ENCODE results near the gene DNPH1. TPM values are rescaled to one million over a fixed set of nuclear protein-coding genes. Genes with fewer than 3 reads are reported as not detected.

The DNPH1 gene
- polyA plus RNA-seq, 2 of the 4 experiments (the other 2 are of a cell fraction) = 63.2 to 82.0 TPM

DNA sequence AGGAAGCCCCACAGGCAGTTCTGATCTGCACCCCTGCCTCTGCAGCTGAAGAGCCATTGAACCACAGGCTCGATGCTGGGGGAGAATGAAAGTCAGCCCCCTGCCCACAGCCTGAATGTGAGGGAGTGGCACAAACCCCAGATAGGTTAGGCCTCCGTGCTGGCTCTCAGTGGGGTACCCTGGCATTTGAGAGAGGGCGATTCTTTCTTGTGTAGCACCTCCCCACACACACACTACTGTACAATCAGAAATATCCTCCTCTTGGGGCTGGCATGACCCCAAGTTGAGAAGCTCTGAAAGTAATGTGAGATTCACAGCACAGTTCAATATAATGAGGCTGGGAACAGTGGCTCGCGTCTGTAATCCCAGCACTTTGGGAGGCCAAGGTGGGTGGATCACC is 31.9 kb upstream of the DNPH1 start:
- POLR2A ChIA-PET = no interaction called here
- TF ChIP-seq CBX2 (IDR thresholded peaks at IDR 0.05; ENCODE audit: borderline replicate concordance, low read depth) (no peak), HEYL (CRISPR knock-in tag; IDR thresholded peaks at IDR 0.05) (no peak), NPAS2 (CRISPR knock-in tag; IDR thresholded peaks at IDR 0.05; ENCODE audit: borderline replicate concordance) (no peak), EHF (CRISPR knock-in tag; IDR thresholded peaks at IDR 0.05) (no peak), TFCP2L1 (CRISPR knock-in tag; IDR thresholded peaks at IDR 0.05) (no peak), CBX8 (IDR thresholded peaks at IDR 0.05) (no peak)
- TF ChIP-seq, protein P1, sequence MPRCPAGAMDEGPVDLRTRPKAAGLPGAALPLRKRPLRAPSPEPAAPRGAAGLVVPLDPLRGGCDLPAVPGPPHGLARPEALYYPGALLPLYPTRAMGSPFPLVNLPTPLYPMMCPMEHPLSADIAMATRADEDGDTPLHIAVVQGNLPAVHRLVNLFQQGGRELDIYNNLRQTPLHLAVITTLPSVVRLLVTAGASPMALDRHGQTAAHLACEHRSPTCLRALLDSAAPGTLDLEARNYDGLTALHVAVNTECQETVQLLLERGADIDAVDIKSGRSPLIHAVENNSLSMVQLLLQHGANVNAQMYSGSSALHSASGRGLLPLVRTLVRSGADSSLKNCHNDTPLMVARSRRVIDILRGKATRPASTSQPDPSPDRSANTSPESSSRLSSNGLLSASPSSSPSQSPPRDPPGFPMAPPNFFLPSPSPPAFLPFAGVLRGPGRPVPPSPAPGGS (IDR thresholded peaks at IDR 0.05) = no peak
- TF ChIP-seq, protein P2, sequence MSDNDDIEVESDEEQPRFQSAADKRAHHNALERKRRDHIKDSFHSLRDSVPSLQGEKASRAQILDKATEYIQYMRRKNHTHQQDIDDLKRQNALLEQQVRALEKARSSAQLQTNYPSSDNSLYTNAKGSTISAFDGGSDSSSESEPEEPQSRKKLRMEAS (IDR thresholded peaks at IDR 0.05) = no peak
- TF ChIP-seq, protein P3, sequence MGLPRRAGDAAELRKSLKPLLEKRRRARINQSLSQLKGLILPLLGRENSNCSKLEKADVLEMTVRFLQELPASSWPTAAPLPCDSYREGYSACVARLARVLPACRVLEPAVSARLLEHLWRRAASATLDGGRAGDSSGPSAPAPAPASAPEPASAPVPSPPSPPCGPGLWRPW (IDR thresholded peaks at IDR 0.05) = no peak
- TF ChIP-seq, protein P4, sequence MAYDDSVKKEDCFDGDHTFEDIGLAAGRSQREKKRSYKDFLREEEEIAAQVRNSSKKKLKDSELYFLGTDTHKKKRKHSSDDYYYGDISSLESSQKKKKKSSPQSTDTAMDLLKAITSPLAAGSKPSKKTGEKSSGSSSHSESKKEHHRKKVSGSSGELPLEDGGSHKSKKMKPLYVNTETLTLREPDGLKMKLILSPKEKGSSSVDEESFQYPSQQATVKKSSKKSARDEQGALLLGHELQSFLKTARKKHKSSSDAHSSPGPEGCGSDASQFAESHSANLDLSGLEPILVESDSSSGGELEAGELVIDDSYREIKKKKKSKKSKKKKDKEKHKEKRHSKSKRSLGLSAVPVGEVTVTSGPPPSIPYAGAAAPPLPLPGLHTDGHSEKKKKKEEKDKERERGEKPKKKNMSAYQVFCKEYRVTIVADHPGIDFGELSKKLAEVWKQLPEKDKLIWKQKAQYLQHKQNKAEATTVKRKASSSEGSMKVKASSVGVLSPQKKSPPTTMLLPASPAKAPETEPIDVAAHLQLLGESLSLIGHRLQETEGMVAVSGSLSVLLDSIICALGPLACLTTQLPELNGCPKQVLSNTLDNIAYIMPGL (CRISPR knock-in tag; IDR thresholded peaks at IDR 0.05; ENCODE audit: borderline replicate concordance) = no peak
- WGBS (ENCODE audit: missing lambda C conversion rate) = 45% methylated on average over 5 of the region's 5 CpGs
- H3K4me3 ChIP-seq = no peak overlapping the region
- CTCF ChIA-PET = interaction anchor here (0.5 to 3.1 kb wide), 5 partner anchors 8 to 160 kb away, joined by 3 to 18 read pairs (median 5); no protein-coding TSS in a partner anchor
- H3K27ac ChIP-seq = no peak overlapping the region
- no peaks in the 10 kb centered on the region for H3K4me1 ChIP-seq
- no peak for ATAC-seq
- no peak for FAIRE-seq
- no peaks in the 10 kb centered on the region for H3K9me3 ChIP-seq
- H3K4me2 ChIP-seq = no peak overlapping the region
- DNase-seq (ENCODE audit: low read depth in 1 of 2, low spot score in 1 of 2) = no peak

DNA sequence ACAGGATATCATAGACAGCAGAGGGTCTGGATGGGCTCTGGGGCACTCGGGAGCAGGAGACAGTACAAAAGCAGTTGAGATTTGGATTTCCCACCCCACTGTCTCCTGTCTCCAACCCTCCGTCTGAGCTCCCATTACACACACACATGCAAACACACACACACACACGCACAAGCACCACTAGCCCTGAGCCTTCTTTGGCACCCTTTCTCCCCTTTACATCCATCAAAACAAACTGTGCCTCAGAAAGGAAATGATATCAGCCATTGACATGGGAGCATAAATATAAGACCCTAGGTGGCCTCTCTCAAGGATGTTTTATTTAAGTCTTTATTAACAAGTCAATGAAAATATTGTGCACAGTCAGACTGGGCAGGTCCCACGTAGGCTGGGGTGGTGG is 31.5 kb upstream of the DNPH1 start:
- no peak for DNase-seq (ENCODE audit: low read depth in 1 of 2, low spot score in 1 of 2)
- CTCF ChIA-PET = interaction anchor here (1.5 to 3.1 kb wide), 2 partner anchors 74 to 115 kb away, joined by 3 to 18 read pairs; no protein-coding TSS in a partner anchor

More for the DNA sequence above, 31.5 kb upstream of the DNPH1 start:
- no peak for FAIRE-seq
- no peak for TF ChIP-seq GATA3 (IDR thresholded peaks at IDR 0.05; ENCODE audit: borderline replicate concordance)
- TF ChIP-seq RCOR1 (IDR thresholded peaks at IDR 0.05; ENCODE audit: low read depth, low read length) = no peak
- TF ChIP-seq, protein P5, sequence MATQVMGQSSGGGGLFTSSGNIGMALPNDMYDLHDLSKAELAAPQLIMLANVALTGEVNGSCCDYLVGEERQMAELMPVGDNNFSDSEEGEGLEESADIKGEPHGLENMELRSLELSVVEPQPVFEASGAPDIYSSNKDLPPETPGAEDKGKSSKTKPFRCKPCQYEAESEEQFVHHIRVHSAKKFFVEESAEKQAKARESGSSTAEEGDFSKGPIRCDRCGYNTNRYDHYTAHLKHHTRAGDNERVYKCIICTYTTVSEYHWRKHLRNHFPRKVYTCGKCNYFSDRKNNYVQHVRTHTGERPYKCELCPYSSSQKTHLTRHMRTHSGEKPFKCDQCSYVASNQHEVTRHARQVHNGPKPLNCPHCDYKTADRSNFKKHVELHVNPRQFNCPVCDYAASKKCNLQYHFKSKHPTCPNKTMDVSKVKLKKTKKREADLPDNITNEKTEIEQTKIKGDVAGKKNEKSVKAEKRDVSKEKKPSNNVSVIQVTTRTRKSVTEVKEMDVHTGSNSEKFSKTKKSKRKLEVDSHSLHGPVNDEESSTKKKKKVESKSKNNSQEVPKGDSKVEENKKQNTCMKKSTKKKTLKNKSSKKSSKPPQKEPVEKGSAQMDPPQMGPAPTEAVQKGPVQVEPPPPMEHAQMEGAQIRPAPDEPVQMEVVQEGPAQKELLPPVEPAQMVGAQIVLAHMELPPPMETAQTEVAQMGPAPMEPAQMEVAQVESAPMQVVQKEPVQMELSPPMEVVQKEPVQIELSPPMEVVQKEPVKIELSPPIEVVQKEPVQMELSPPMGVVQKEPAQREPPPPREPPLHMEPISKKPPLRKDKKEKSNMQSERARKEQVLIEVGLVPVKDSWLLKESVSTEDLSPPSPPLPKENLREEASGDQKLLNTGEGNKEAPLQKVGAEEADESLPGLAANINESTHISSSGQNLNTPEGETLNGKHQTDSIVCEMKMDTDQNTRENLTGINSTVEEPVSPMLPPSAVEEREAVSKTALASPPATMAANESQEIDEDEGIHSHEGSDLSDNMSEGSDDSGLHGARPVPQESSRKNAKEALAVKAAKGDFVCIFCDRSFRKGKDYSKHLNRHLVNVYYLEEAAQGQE (IDR thresholded peaks at IDR 0.05) = no peak
- no peak for TF ChIP-seq ZC3H11A (IDR thresholded peaks at IDR 0.05)
- TF ChIP-seq, protein P1 (IDR thresholded peaks at IDR 0.05) = no peak
- TF ChIP-seq RFX5 (IDR thresholded peaks at IDR 0.05) = no peak
- no peak for TF ChIP-seq TP53 (CRISPR knock-in tag; IDR thresholded peaks at IDR 0.05)
- no peak for TF ChIP-seq MAZ (IDR thresholded peaks at IDR 0.05; ENCODE audit: borderline replicate concordance, low read depth, low read length)
- no peak for TF ChIP-seq JUNB (IDR thresholded peaks at IDR 0.05)
- TF ChIP-seq ESRRA (IDR thresholded peaks at IDR 0.05; ENCODE audit: borderline replicate concordance, low read length) = no peak
- no peak for ATAC-seq
- POLR2A ChIA-PET = no interaction called here
- no peak overlapping the region for H3K4me2 ChIP-seq
- no peak overlapping the region for H3K4me3 ChIP-seq
- WGBS (ENCODE audit: missing lambda C conversion rate) = 56% methylated on average over 4 of the region's 4 CpGs
- H3K27ac ChIP-seq = no peak overlapping the region
- no peaks in the 10 kb centered on the region for H3K9me3 ChIP-seq
- H3K4me1 ChIP-seq = no peaks in the 10 kb centered on the region
